ENCODE results near the gene GREB1L.

- TF ChIP-seq CTCF (IDR thresholded peaks at IDR 0.05) (no peak), POLR2A (IDR thresholded peaks at IDR 0.05) (no peak)
Observed at GRCh38 chr18:21443776-21444464, 201.9 kb downstream of the GREB1L start.
